HEK293 (cell line): ENCODE data around the gene FOXO3.

Experiments
- CTCF ChIA-PET: fragments of 350-600 bp; formaldehyde crosslinking; extraction: SDS; loops from one replicate; lab custom pipeline; 2021; ENCODE audit warnings: antibody characterized with exemption; lab: Yijun Ruan, JAX
- POLR2A ChIA-PET: fragments of 300-600 bp; formaldehyde crosslinking; extraction: SDS; loops from one replicate; lab custom pipeline; 2020; ENCODE audit warnings: antibody characterized with exemption, inconsistent platforms; lab: Yijun Ruan, JAX
- H3K27ac ChIP-seq: fragments of 200-500 bp; sonication (Bioruptor generic); 2 replicates; pipeline ENCODE4 v1.5.1; 2014; ENCODE audit warnings: low read depth, low read length, control low read depth, inconsistent platforms; ENCODE audit errors: extremely low read depth
- H3K36me3 ChIP-seq, 2 experiments: fragments of 200-500 bp in 1 of 2; sonication (Bioruptor generic) in 1 of 2; 1 replicate in 1 of 2; 2 replicates in 1 of 2; pipeline ENCODE4 v1.5.1; 2014 to 2017; ENCODE audit warnings: inconsistent platforms in 2 of 2, low read length in 2 of 2; ENCODE audit not compliant: control insufficient read depth in 2 of 2, insufficient read depth in 1 of 2
- H3K4me1 ChIP-seq: fragments of 200-500 bp; sonication (Bioruptor generic); 2 replicates; pipeline ENCODE4 v1.5.1; 2014; ENCODE audit warnings: mild to moderate bottlenecking, low read length, inconsistent platforms; ENCODE audit not compliant: control insufficient read depth, insufficient read depth
- H3K4me3 ChIP-seq: 2 replicates; pipeline ENCODE4 v1.5.1; 2011; ENCODE audit warnings: low read depth, mild to moderate bottlenecking, control low read depth, low read length, moderate library complexity
- H3K9me3 ChIP-seq: fragments of 200-500 bp; sonication (Bioruptor generic); 2 replicates; pipeline ENCODE4 v1.5.1; 2014; ENCODE audit warnings: low read depth, low read length, inconsistent platforms; ENCODE audit not compliant: control insufficient read depth, insufficient read depth
- ELK4 ChIP-seq: IDR thresholded peaks from 2 replicates; pipeline ENCODE4 v1.6.1; 2011; ENCODE audit warnings: mild to moderate bottlenecking, low read depth, low read length, borderline replicate concordance
- HOXC10 ChIP-seq: sonication (generic); formaldehyde crosslinking; IDR thresholded peaks from 2 replicates; pipeline ENCODE4 v1.8.1; 2023; ENCODE audit warnings: mild to moderate bottlenecking, missing genetic modification reagents
- OVOL3 ChIP-seq: fragments of 450-650 bp; formaldehyde crosslinking; IDR thresholded peaks from 2 replicates; pipeline ENCODE4 v1.5.1; 2016; ENCODE audit warnings: missing biosample characterization, missing genetic modification characterization
- SP3 ChIP-seq: fragments of 450-650 bp; formaldehyde crosslinking; IDR thresholded peaks from 2 replicates; pipeline ENCODE4 v1.5.1; 2016; ENCODE audit warnings: missing biosample characterization, missing genetic modification characterization
- TCF7L2 ChIP-seq: IDR thresholded peaks from 2 replicates; pipeline ENCODE4 v1.6.1; 2011; ENCODE audit warnings: low read depth, mild to moderate bottlenecking, inconsistent platforms, low read length, moderate library complexity, borderline replicate concordance
- ZBTB48 ChIP-seq: fragments of 450-650 bp; formaldehyde crosslinking; IDR thresholded peaks from 2 replicates; pipeline ENCODE4 v1.5.1; 2016; ENCODE audit warnings: missing biosample characterization, missing genetic modification characterization
- ZIC2 ChIP-seq: fragments of 450-650 bp; formaldehyde crosslinking; IDR thresholded peaks from 2 replicates; pipeline ENCODE4 v1.5.1; 2016; ENCODE audit warnings: missing biosample characterization, missing genetic modification characterization
- ZNF114 ChIP-seq: fragments of 450-650 bp; formaldehyde crosslinking; IDR thresholded peaks from 2 replicates; pipeline ENCODE4 v1.5.0; 2017; ENCODE audit warnings: missing biosample characterization, missing genetic modification characterization
- ZNF155 ChIP-seq: fragments of 450-650 bp; formaldehyde crosslinking; IDR thresholded peaks from 2 replicates; pipeline ENCODE4 v1.5.1; 2016; ENCODE audit warnings: missing biosample characterization, missing genetic modification characterization
- ZNF202 ChIP-seq: fragments of 450-650 bp; formaldehyde crosslinking; IDR thresholded peaks from 2 replicates; pipeline ENCODE4 v1.5.1; 2016; ENCODE audit warnings: missing biosample characterization, missing genetic modification characterization, borderline replicate concordance
- ZNF223 ChIP-seq: fragments of 450-650 bp; formaldehyde crosslinking; IDR thresholded peaks from 2 replicates; pipeline ENCODE4 v1.5.1; 2016; ENCODE audit warnings: missing biosample characterization, missing genetic modification characterization
- ZNF324 ChIP-seq: fragments of 450-650 bp; formaldehyde crosslinking; IDR thresholded peaks from 2 replicates; pipeline ENCODE4 v1.5.1; 2016; ENCODE audit warnings: missing biosample characterization, missing genetic modification characterization
- ZNF350 ChIP-seq: fragments of 450-650 bp; formaldehyde crosslinking; IDR thresholded peaks from 2 replicates; pipeline ENCODE4 v1.5.0; 2017; ENCODE audit warnings: missing biosample characterization, mild to moderate bottlenecking, missing genetic modification characterization
- ZNF354C ChIP-seq: fragments of 450-650 bp; formaldehyde crosslinking; IDR thresholded peaks from 2 replicates; pipeline ENCODE4 v1.5.1; 2016; ENCODE audit warnings: missing biosample characterization, missing genetic modification characterization, low read depth, borderline replicate concordance
- ZNF426 ChIP-seq: fragments of 450-650 bp; formaldehyde crosslinking; IDR thresholded peaks from 2 replicates; pipeline ENCODE4 v1.5.1; 2017; ENCODE audit warnings: missing biosample characterization, missing genetic modification characterization, mild to moderate bottlenecking, inconsistent platforms, moderate library complexity
- ZNF48 ChIP-seq: fragments of 450-650 bp; formaldehyde crosslinking; IDR thresholded peaks from 2 replicates; pipeline ENCODE4 v1.5.1; 2016; ENCODE audit warnings: missing biosample characterization, missing genetic modification characterization
- ZNF626 ChIP-seq: fragments of 450-650 bp; sonication (Bioruptor Pico); formaldehyde crosslinking; IDR thresholded peaks from 2 replicates; pipeline ENCODE4 v1.5.1; 2018; ENCODE audit warnings: missing biosample characterization, missing genetic modification characterization, inconsistent platforms
- ZNF701 ChIP-seq: fragments of 450-650 bp; formaldehyde crosslinking; IDR thresholded peaks from 2 replicates; pipeline ENCODE4 v1.5.1; 2016; ENCODE audit warnings: missing biosample characterization, missing genetic modification characterization
- ZNF76 ChIP-seq: fragments of 450-650 bp; formaldehyde crosslinking; IDR thresholded peaks from 2 replicates; pipeline ENCODE4; 2016; ENCODE audit warnings: low read depth, missing biosample characterization, missing genetic modification characterization, borderline replicate concordance
- ZNF768 ChIP-seq: fragments of 450-650 bp; formaldehyde crosslinking; IDR thresholded peaks from 2 replicates; pipeline ENCODE4 v1.5.1; 2018; ENCODE audit warnings: missing biosample characterization, mild to moderate bottlenecking, missing genetic modification characterization
- ZNF785 ChIP-seq: fragments of 450-650 bp; formaldehyde crosslinking; IDR thresholded peaks from 2 replicates; pipeline ENCODE4 v1.5.1; 2016; ENCODE audit warnings: missing biosample characterization, missing genetic modification characterization

The FOXO3 gene

GRCh38 chr6:108707328-108707976 is 146.7 kb downstream of the FOXO3 start:
- H3K9me3 ChIP-seq = no peaks in the 10 kb centered on the region
- TF ChIP-seq ZNF626 (tag by site-specific recombination) (no peak), ZIC2 (tag by site-specific recombination) (peak; percentile 52; the same call in 1 of the 2 replicates)
- ChIA-PET POLR2A (no interaction called here), CTCF (no interaction called here)
- H3K27ac ChIP-seq = no peak overlapping the region
- no peaks in the 10 kb centered on the region for H3K4me1 ChIP-seq
- H3K4me3 ChIP-seq = no peak overlapping the region
- no peaks in the 10 kb centered on the region for H3K36me3 ChIP-seq

GRCh38 chr6:108710030-108710429 is 149.3 kb downstream of the FOXO3 start:
- H3K9me3 ChIP-seq = no peaks in the 10 kb centered on the region
- peaks cover 5% of the 10 kb centered on the region; the same call in 1 of the 2 replicates for H3K4me1 ChIP-seq
- ChIA-PET CTCF (no interaction called here), POLR2A (no interaction called here)
- no peak overlapping the region for H3K4me3 ChIP-seq
- H3K27ac ChIP-seq = no peak overlapping the region
- TF ChIP-seq ZBTB48 (no peak), SP3 (tag by site-specific recombination) (no peak), ZNF223 (tag by site-specific recombination) (no peak), ZNF350 (no peak), ZNF354C (no peak), OVOL3 (tag by site-specific recombination) (no peak), ZNF155 (no peak), ELK4 (no peak), ZNF48 (tag by site-specific recombination) (no peak), ZNF202 (tag by site-specific recombination) (no peak), ZNF76 (tag by site-specific recombination) (no peak), ZNF701 (tag by site-specific recombination) (no peak), ZNF324 (tag by site-specific recombination) (no peak), ZNF768 (tag by site-specific recombination) (no peak), ZNF426 (tag by site-specific recombination) (no peak), HOXC10 (CRISPR knock-in tag) (no peak), TCF7L2 (no peak), ZNF114 (tag by site-specific recombination) (no peak), ZNF785 (tag by site-specific recombination) (no peak)
- no peaks in the 10 kb centered on the region for H3K36me3 ChIP-seq

GRCh38 chr6:108710551-108710950 is 149.8 kb downstream of the FOXO3 start:
- H3K36me3 ChIP-seq = no peaks in the 10 kb centered on the region
- ChIA-PET POLR2A (no interaction called here), CTCF (no interaction called here)
- no peaks in the 10 kb centered on the region for H3K9me3 ChIP-seq
- peaks cover 5% of the 10 kb centered on the region; the same call in 1 of the 2 replicates for H3K4me1 ChIP-seq
- TF ChIP-seq ZNF785 (tag by site-specific recombination) (no peak), SP3 (tag by site-specific recombination) (no peak)
- no peak overlapping the region for H3K4me3 ChIP-seq
- no peak overlapping the region for H3K27ac ChIP-seq
